Osteocyte (in vitro differentiated cells): ENCODE data around the gene LZIC. TPM values are rescaled to one million over a fixed set of nuclear protein-coding genes. Genes with fewer than 3 reads are reported as not detected.

ENCODE experiments used
- DNase-seq: peaks from one replicate; pipeline ENCODE4 v3.0.0; 2021; ENCODE audit warnings: mixed read lengths; ENCODE audit not compliant: unreplicated experiment; ENCODE audit errors: extremely low spot score
- H3K27ac Mint-ChIP-seq: one replicate; pipeline ENCODE4 v1.8.0; 2021; ENCODE audit warnings: mild to moderate bottlenecking, mixed read lengths; ENCODE audit not compliant: unreplicated experiment
- H3K27me3 Mint-ChIP-seq: one replicate; pipeline ENCODE4 v1.8.0; 2021; ENCODE audit warnings: mixed read lengths; ENCODE audit not compliant: unreplicated experiment
- H3K36me3 Mint-ChIP-seq: one replicate; pipeline ENCODE4 v1.8.0; 2021; ENCODE audit warnings: mixed read lengths; ENCODE audit not compliant: unreplicated experiment
- H3K4me1 Mint-ChIP-seq: one replicate; pipeline ENCODE4 v1.8.0; 2021; ENCODE audit warnings: mixed read lengths; ENCODE audit not compliant: unreplicated experiment
- H3K4me3 Mint-ChIP-seq: one replicate; pipeline ENCODE4 v1.8.0; 2021; ENCODE audit warnings: mild to moderate bottlenecking, moderate library complexity, mixed read lengths; ENCODE audit not compliant: unreplicated experiment
- H3K9me3 Mint-ChIP-seq: one replicate; pipeline ENCODE4 v1.8.0; 2021; ENCODE audit warnings: mixed read lengths; ENCODE audit not compliant: unreplicated experiment
- CTCF ChIP-seq: fragments of 200-600 bp; sonication (generic); IDR thresholded peaks from 2 replicates; pipeline ENCODE4 v1.5.0; 2021; ENCODE audit warnings: antibody characterized with exemption, mild to moderate bottlenecking, moderate library complexity
- total RNA-seq: library from RNA; stranded (reverse); gene quantifications from 2 replicates; pipeline ENCODE4 v1.2.1, GENCODE V29; 2021

LZIC gene
- total RNA-seq, 1 donor from 2014 or later = 28.6 TPM

GRCh38 chr1:9901148-9902059 lies 41.8 kb downstream of the LZIC start:
- TF ChIP-seq CTCF = no peak
- Mint-ChIP-seq H3K4me1 (peaks cover 22% of the 10 kb centered on the region), H3K9me3 (no peaks in the 10 kb centered on the region), H3K27ac (no peak overlapping the region), H3K27me3 (no peaks in the 10 kb centered on the region), H3K4me3 (no peak overlapping the region), H3K36me3 (no peaks in the 10 kb centered on the region)
- no peak for DNase-seq

GRCh38 chr1:9900142-9901043 lies 42.8 kb downstream of the LZIC start:
- Mint-ChIP-seq H3K27me3 (no peaks in the 10 kb centered on the region), H3K36me3 (no peaks in the 10 kb centered on the region), H3K9me3 (no peaks in the 10 kb centered on the region), H3K4me3 (no peak overlapping the region), H3K4me1 (peaks cover 20% of the 10 kb centered on the region), H3K27ac (no peak overlapping the region)
- no peak for DNase-seq
- no peak for TF ChIP-seq CTCF

- no peak for DNase-seq
- no peaks in the 10 kb centered on the region for H3K27me3 Mint-ChIP-seq
- H3K4me3 Mint-ChIP-seq = no peak overlapping the region
- peak overlapping the region; percentile 63 for H3K27ac Mint-ChIP-seq
- no peaks in the 10 kb centered on the region for H3K36me3 Mint-ChIP-seq
- no peaks in the 10 kb centered on the region for H3K9me3 Mint-ChIP-seq
- no peak for TF ChIP-seq CTCF
- H3K4me1 Mint-ChIP-seq = peaks cover 46% of the 10 kb centered on the region
These were observed 49.1 kb downstream of the LZIC start for GRCh38 chr1:9894115-9894514.

- Mint-ChIP-seq H3K27me3 (no peaks in the 10 kb centered on the region), H3K4me1 (peaks cover 41% of the 10 kb centered on the region), H3K27ac (peak overlapping the region; percentile 63), H3K9me3 (no peaks in the 10 kb centered on the region), H3K36me3 (no peaks in the 10 kb centered on the region), H3K4me3 (no peak overlapping the region)
- no peak for TF ChIP-seq CTCF
- no peak for DNase-seq
These were observed 50.3 kb downstream of the LZIC start for GRCh38 chr1:9892563-9893528.
